GM12878 (cell line): ENCODE results near the gene DNTT. TPM values are rescaled to one million over a fixed set of nuclear protein-coding genes. Genes with fewer than 3 reads are reported as not detected.

ENCODE experiments used
- CBX5 ChIP-seq: sonication (generic); IDR thresholded peaks from 2 replicates; pipeline ENCODE4 v1.6.1; 2016; ENCODE audit warnings: low read depth, moderate library complexity, mild to moderate bottlenecking, inconsistent platforms
- CREM ChIP-seq: IDR thresholded peaks from 2 replicates; pipeline ENCODE4 v1.6.1; 2014; ENCODE audit warnings: antibody characterized with exemption, low read depth
- EED ChIP-seq: sonication (generic); IDR thresholded peaks from 2 replicates; pipeline ENCODE4 v1.6.1; 2016; ENCODE audit warnings: antibody characterized with exemption, low read depth
- TCF3 ChIP-seq: IDR thresholded peaks from 2 replicates; pipeline ENCODE4 v1.6.1; 2012; ENCODE audit warnings: low read depth, mild to moderate bottlenecking, low read length, borderline replicate concordance; ENCODE audit not compliant: insufficient read depth
- polyA plus RNA-seq, 11 experiments: library from polyadenylated mRNA; depleted of rRNA in 4 of 11; unstranded in 6 of 11; stranded (reverse) in 5 of 11; fragments of >200 nt; fragmentation: Nextera tagmentation in 4 of 11; fragmentation: Illumina TruSeq in 1 of 11; extraction: Ambion mirVana in 4 of 11; extraction: Trizol in 1 of 11; gene quantifications; 1 replicate in 1 of 11; 2 replicates in 10 of 11; pipeline versions ENCODE4 v1.2.1 to v1.2.3, GENCODE V29; 2011 to 2016; ENCODE audit warnings: inconsistent platforms in 2 of 11, missing spikeins in 2 of 11, low read depth in 1 of 11
- total RNA-seq, 4 experiments: library from RNA; depleted of rRNA in 3 of 4; stranded (reverse); fragments of >200 nt in 3 of 4; fragmentation: Illumina TruSeq in 1 of 4; extraction: Trizol in 1 of 4; gene quantifications; 2 replicates each; pipeline versions ENCODE4 v1.2.1 to v1.2.3, GENCODE V29; 2013 to 2021
- TF ChIP-seq, protein P1 (sequence below): fragments of 450-650 bp; IDR thresholded peaks from 2 replicates; pipeline ENCODE4 v1.6.1; 2017; ENCODE audit warnings: mild to moderate bottlenecking, moderate library complexity
- TF ChIP-seq, protein P2 (sequence below): fragments of 450-650 bp; formaldehyde crosslinking; IDR thresholded peaks from 2 replicates; pipeline ENCODE4 v1.4.0; 2022; ENCODE audit warnings: mild to moderate bottlenecking, moderate library complexity

The DNTT gene
- total and polyA plus RNA-seq, 10 of the 15 experiments (the other 5 are each of a cell fraction or from before 2014, with no cell fraction given) = 0.06 to 0.13 (median 0.09) TPM; not detected in 5

DNA sequence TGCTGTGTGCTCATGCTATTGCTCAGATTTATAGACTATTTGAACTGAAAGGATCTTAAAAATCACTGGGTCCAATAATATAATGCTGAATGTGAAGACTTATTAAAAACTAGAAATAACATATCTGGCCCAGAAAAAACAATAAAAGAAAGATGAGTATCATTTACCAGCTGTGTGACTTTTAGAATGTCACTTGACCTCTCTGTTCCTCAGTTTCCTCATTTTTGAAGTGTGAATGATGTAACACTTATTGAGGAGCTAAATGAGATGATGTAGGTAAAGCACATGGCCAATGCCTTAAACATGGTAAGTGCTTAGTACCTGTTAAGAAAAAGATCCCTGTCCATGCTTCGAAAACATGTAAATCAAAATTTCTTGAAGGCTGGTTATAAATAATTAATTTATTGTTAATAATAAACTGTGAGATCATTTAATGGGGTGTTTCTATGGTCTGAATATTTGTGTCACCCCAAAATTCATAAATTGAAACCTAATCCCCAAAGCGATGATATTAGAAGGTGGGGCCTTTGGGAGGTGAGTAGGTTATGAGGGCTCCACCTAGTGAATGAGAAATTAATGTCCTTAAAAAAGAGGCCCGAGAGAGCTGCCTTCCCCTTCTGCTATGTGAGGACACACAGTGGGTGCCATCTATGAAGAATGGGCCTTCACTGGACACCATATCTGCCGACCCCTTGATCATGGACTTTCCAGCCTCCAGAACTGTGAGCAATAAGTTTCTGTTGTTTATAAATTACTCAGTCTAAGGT, 13.0 kb downstream of the DNTT start (continued):
- TF ChIP-seq CBX5 (no peak), TCF3 (no peak), CREM (no peak), EED (no peak)
- TF ChIP-seq, protein P1, sequence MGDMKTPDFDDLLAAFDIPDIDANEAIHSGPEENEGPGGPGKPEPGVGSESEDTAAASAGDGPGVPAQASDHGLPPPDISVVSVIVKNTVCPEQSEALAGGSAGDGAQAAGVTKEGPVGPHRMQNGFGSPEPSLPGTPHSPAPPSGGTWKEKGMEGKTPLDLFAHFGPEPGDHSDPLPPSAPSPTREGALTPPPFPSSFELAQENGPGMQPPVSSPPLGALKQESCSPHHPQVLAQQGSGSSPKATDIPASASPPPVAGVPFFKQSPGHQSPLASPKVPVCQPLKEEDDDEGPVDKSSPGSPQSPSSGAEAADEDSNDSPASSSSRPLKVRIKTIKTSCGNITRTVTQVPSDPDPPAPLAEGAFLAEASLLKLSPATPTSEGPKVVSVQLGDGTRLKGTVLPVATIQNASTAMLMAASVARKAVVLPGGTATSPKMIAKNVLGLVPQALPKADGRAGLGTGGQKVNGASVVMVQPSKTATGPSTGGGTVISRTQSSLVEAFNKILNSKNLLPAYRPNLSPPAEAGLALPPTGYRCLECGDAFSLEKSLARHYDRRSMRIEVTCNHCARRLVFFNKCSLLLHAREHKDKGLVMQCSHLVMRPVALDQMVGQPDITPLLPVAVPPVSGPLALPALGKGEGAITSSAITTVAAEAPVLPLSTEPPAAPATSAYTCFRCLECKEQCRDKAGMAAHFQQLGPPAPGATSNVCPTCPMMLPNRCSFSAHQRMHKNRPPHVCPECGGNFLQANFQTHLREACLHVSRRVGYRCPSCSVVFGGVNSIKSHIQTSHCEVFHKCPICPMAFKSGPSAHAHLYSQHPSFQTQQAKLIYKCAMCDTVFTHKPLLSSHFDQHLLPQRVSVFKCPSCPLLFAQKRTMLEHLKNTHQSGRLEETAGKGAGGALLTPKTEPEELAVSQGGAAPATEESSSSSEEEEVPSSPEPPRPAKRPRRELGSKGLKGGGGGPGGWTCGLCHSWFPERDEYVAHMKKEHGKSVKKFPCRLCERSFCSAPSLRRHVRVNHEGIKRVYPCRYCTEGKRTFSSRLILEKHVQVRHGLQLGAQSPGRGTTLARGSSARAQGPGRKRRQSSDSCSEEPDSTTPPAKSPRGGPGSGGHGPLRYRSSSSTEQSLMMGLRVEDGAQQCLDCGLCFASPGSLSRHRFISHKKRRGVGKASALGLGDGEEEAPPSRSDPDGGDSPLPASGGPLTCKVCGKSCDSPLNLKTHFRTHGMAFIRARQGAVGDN = no peak
- TF ChIP-seq, protein P2, sequence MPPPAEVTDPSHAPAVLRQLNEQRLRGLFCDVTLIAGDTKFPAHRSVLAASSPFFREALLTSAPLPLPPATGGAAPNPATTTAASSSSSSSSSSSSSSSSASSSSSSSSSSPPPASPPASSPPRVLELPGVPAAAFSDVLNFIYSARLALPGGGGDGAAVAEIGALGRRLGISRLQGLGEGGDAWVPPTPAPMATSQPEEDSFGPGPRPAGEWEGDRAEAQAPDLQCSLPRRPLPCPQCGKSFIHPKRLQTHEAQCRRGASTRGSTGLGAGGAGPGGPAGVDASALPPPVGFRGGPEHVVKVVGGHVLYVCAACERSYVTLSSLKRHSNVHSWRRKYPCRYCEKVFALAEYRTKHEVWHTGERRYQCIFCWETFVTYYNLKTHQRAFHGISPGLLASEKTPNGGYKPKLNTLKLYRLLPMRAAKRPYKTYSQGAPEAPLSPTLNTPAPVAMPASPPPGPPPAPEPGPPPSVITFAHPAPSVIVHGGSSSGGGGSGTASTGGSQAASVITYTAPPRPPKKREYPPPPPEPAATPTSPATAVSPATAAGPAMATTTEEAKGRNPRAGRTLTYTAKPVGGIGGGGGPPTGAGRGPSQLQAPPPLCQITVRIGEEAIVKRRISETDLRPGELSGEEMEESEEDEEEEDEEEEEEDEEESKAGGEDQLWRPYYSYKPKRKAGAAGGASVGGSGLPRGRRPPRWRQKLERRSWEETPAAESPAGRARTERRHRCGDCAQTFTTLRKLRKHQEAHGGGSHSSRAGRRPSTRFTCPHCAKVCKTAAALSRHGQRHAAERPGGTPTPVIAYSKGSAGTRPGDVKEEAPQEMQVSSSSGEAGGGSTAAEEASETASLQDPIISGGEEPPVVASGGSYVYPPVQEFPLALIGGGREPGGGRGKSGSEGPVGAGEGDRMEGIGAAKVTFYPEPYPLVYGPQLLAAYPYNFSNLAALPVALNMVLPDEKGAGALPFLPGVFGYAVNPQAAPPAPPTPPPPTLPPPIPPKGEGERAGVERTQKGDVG (CRISPR knock-in tag) = no peak
- TF ChIP-seq, all 136 proteins: peak for 0
